PFSK-1 (cell line): ENCODE measurements around the gene MRLN.

Source experiments
- POLR2AphosphoS5 ChIP-seq: IDR thresholded peaks from 2 replicates; pipeline ENCODE4 v1.6.1; 2012; ENCODE audit warnings: low read depth, mild to moderate bottlenecking, control low read depth, low read length, moderate library complexity
- REST ChIP-seq, 2 experiments: IDR thresholded peaks; 2 replicates each; pipeline versions ENCODE4 v1.6.1 to v1.8.0; 2011 to 2012; ENCODE audit warnings: low read depth in 2 of 2, low read length in 2 of 2, control low read depth in 1 of 2, inconsistent platforms in 1 of 2, mild to moderate bottlenecking in 1 of 2, moderate library complexity in 1 of 2; ENCODE audit not compliant: insufficient read depth in 1 of 2
- SIN3A ChIP-seq: IDR thresholded peaks from 2 replicates; pipeline ENCODE4 v1.6.1; 2012; ENCODE audit warnings: mild to moderate bottlenecking, low read length, moderate library complexity, borderline replicate concordance; ENCODE audit not compliant: insufficient read depth
- TAF1 ChIP-seq: IDR thresholded peaks from 2 replicates; pipeline ENCODE4 v1.6.1; 2012; ENCODE audit warnings: low read length, control low read depth, borderline replicate concordance; ENCODE audit not compliant: insufficient read depth

GRCh38 chr10:59706851-59707797 lies 46.1 kb downstream of the MRLN start:
- TF ChIP-seq POLR2AphosphoS5 (no peak), SIN3A (no peak), TAF1 (no peak), REST (IDR thresholded peaks at IDR 0.05; ENCODE audit: insufficient read depth in 1 of 2, low read depth in 2 of 2, low read length in 2 of 2) (no peak)
